ENCODE results near the gene NT5DC1.

GRCh38 chr6:116099036-116099435, 1.6 kb upstream of the NT5DC1 start:
- TF ChIP-seq, protein P1, sequence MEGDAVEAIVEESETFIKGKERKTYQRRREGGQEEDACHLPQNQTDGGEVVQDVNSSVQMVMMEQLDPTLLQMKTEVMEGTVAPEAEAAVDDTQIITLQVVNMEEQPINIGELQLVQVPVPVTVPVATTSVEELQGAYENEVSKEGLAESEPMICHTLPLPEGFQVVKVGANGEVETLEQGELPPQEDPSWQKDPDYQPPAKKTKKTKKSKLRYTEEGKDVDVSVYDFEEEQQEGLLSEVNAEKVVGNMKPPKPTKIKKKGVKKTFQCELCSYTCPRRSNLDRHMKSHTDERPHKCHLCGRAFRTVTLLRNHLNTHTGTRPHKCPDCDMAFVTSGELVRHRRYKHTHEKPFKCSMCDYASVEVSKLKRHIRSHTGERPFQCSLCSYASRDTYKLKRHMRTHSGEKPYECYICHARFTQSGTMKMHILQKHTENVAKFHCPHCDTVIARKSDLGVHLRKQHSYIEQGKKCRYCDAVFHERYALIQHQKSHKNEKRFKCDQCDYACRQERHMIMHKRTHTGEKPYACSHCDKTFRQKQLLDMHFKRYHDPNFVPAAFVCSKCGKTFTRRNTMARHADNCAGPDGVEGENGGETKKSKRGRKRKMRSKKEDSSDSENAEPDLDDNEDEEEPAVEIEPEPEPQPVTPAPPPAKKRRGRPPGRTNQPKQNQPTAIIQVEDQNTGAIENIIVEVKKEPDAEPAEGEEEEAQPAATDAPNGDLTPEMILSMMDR (IDR thresholded peaks at IDR 0.05): no peak
- TF ChIP-seq EP300 (IDR thresholded peaks at IDR 0.05): no peak
